PC-3 (cell line): ENCODE data around the gene NSUN3.

ENCODE experiments used
- CTCF ChIP-seq: fragments of 300-600 bp; sonication (generic); conservative IDR thresholded peaks from 2 replicates; pipeline ENCODE4 v1.5.1; 2017; ENCODE audit warnings: antibody characterized with exemption, low read depth, mild to moderate bottlenecking, low read length
- EZH2 ChIP-seq: fragments of 300-600 bp; sonication (generic); IDR thresholded peaks from one replicate; pipeline ENCODE4 v1.6.1; 2017; ENCODE audit warnings: antibody characterized with exemption, mild to moderate bottlenecking, low read length; ENCODE audit not compliant: unreplicated experiment
- EZH2phosphoT487 ChIP-seq: fragments of 300-600 bp; sonication (generic); IDR thresholded peaks from 2 replicates; pipeline ENCODE4 v1.6.1; 2018; ENCODE audit warnings: mild to moderate bottlenecking, antibody characterized with exemption, low read length, borderline replicate concordance

- no peak for TF ChIP-seq EZH2
- no peak for TF ChIP-seq CTCF
- no peak for TF ChIP-seq EZH2phosphoT487
These were observed 112.8 kb downstream of the NSUN3 start for GRCh38 chr3:94175677-94176076.
